Activated T-helper 1 cell treated with anti-CD3 and anti-CD28 coated beads, Interleukin-2, amount 50 U/mL, for 16 hours (primary cell): ENCODE data around the gene RIOK1.
"Not testable (repeated sequence)": the region's sequence is repeated elsewhere in the genome, so short reads cannot be mapped to it uniquely, and the experiment has no call there.

Experiments
- DNase-seq, 2 donors: peaks; one replicate each; pipeline ENCODE4 v3.0.0-alpha.2; 2020; ENCODE audit warnings: low read depth in 1 of 2, low spot score in 1 of 2

RIOK1 gene

GRCh38 chr6:7389451-7390225 is at the start of gene RIOK1, which contains the start of gene CAGE1:
Gene RIOK1 (plus strand): TSS chr6:7389808. CDS start chr6:7390003, 195 bp downstream.
Gene CAGE1 (minus strand): TSS chr6:7389742. CDS start chr6:7387173, 2,569 bp downstream.
- peak; percentile 90 for DNase-seq

DNA sequence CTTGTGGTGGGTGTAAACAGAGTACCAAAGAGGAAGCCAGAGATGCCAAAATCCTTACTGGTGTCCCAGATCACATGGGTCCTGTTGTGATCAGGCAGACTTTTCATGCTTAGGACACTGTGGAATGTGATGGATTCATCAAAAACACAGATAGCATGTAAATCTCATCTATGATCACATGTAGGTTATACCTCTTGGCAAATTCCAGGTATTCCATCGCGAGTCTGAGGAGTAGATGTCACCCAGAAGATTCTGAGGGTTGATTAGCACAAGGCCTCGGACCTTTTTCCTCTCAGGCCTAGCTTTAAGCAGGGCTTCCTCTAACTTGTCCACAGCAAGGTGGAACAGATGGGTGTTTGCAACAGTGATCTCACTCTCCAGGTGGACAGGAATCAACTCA is 48.3 kb upstream of the RIOK1 start:
- no peak for DNase-seq

- DNase-seq: no peak
These were observed 47.4 kb upstream of the RIOK1 start for GRCh38 chr6:7341989-7342742.

GRCh38 chr6:7343546-7344475 is 45.8 kb upstream of the RIOK1 start:
- no peak for DNase-seq

DNA sequence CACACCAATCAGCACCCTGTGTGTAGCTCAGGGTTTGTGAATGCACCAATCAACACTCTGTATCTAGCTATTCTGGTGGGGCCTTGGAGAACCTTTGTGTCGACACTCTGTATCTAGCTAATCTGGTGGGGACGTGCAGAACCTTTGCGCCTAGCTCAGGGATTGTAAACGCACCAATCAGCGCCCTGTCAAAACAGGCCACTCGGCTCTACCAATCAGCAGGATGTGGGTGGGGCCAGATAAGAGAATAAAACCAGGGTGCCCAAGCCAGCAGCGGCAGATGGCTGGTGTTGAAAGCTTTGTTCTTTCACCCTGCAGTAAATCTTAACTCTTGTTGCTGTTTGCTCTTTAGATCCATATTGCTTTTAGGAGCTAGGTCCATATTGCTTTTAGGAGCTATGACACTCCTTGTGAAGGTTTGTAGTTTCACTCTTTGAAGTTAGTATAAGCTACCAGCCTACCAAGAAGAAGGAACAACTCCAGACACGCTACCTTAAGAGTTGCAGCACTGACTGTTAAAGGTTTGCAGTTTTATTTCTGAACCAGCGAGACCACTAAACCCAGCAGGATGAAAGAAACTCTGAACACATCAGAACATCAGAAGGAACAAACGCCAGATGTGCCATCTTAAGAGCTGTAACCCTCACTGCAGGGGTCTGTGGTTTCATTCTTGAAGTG is 44.7 kb upstream of the RIOK1 start:
- DNase-seq: not testable (repeated sequence)

DNA sequence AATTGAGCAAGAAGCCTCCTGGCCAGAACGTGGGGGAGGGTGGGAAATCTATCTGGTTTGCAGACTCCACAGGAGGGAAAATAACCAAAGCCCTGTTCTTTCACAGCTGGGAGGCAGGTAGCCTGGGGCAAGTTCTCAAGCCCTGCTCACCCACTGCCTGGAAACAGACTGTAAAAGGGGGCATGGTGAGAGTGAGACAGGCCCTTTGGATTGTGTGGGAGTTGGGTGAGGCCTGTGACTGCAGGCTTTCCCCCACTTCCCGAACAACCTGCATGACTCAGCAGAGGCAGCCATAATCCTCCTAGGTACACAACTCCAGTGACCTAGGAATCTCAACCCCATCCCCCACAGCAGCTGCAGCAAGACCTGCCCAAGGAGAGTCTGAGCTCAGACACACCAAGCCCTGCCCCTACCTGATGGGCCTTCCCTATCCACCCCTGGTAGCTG is 42.0 kb upstream of the RIOK1 start:
- DNase-seq: not testable (repeated sequence)

DNA sequence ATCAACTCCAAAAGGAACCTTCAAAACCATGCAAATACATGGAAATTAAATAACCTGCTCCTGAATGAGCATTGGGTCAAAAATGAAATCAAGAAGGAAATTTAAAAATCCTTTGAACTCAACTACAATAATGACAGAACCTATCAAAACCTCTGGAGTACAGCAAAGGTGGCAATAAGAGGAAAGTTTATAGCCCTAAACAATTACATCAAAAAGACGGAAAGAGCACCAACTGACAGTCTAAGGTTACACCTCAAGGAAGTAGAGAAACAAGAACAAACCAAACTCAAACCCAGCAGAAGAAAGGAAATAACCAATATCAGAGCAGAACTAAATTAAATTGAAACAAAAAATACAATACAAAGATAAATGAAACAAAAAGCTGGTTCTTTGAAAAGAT is 39.0 kb upstream of the RIOK1 start:
- DNase-seq: not testable (repeated sequence)

- DNase-seq: not testable (repeated sequence)
These were observed 37.7 kb upstream of the RIOK1 start for GRCh38 chr6:7351916-7352315.

- DNase-seq: no peak
These were observed 22.2 kb upstream of the RIOK1 start for GRCh38 chr6:7367408-7367807.

- DNase-seq: no peak
These were observed 15.9 kb upstream of the RIOK1 start for GRCh38 chr6:7373739-7374138.

DNA sequence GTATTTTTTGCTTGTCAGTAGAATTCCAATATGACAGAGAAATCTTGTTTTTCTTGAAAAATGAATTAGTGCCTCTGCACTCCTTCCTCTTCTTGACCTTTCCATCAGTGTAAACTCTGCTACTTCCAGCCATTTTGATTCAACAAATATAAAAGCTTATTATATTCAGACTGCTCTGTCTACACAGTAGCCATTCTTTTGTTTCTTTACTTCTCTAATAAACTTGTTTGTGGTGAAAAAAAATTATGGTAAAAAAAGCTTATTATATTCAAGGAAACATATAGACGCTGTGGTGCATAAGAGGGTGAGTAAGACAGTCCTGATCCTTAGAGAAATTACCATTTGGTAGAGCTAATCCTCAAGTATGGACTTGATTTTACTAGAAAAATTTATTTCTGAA is 11.6 kb upstream of the RIOK1 start:
- DNase-seq: no peak

DNA sequence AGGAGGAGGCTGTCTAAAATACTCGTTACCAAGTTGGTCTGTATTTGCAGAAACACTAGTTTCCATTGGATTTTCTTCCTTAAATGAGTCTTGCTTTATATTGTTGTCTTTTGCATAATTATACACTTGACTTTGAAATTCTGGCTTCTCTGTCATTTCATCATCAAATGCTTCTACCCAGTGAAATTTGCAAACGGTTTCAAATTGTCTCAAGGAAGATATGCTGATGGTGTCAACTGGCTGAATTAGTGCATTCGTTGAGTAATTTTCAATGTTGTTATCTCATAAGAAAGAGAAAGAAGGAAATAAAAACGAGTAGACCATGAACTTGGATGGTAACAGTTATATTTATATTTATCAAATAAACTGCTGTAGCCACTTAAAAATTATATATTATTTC is 10.9 kb upstream of the RIOK1 start:
- DNase-seq: no peak

DNA sequence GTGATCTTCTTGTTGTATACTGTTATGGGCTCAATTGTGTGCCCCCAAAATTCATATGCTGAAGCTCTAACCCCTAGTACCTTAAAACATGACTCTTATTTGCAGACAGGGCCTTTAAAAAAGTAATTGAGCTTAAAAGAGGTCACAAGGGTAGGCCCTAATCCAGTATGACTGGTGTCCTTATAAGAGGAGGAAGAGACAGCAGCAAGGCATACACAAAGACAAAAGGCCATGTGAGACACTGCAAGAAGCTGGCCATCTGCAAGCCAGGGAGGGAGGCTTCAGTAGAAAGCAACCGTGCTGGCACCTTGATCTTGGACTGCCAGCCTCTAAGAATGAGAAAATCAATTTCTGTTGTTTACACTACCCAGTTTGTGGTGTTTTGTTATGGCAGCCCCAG is 8.5 kb upstream of the RIOK1 start:
- DNase-seq: no peak

- no peak for DNase-seq
These were observed 502 bp upstream of the RIOK1 start for GRCh38 chr6:7389162-7389450.

GRCh38 chr6:7390226-7390878 is 744 bp downstream of the RIOK1 start:
- no peak for DNase-seq

DNA sequence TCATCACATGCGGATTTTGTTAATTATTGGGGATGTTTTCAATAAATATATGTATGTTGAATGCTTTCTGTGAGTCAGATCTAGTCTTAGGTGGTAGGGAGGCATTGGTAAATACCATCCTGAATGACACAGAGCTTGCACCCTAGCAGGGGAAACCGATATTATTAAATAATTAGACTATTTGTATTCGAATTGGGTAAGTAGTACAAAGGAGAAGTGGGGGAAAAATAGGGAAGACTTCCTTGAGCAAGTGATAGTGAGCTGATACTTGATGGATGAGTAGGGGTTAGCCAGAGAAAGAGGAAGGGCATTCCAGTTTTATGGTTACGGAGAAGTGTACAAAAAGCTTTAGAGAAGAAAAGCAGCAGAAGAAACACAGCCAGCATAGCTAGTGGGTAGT is 1.5 kb downstream of the RIOK1 start:
- DNase-seq: no peak

DNA sequence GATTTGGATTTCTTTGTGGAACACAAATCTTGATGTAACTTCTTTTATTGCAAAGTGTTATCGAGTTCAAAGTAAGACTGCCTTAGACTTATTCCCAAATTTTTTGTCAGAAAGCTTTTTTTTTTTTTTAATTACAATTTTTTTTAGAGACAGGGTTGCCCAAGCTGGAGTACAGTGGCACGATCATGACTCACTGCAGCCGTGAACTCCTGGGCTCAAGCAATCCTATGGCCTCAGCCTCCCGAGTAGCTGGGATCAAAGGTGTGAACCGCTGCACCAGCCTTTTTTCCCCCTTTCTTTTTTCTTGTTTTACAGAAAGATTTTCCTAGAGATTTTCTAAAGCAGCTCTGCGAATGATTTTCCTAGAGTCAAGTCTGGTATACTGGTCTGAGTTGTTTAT is 2.8 kb downstream of the RIOK1 start:
- no peak for DNase-seq

- no peak for DNase-seq
These were observed 11.5 kb downstream of the RIOK1 start for GRCh38 chr6:7401075-7401474.

DNA sequence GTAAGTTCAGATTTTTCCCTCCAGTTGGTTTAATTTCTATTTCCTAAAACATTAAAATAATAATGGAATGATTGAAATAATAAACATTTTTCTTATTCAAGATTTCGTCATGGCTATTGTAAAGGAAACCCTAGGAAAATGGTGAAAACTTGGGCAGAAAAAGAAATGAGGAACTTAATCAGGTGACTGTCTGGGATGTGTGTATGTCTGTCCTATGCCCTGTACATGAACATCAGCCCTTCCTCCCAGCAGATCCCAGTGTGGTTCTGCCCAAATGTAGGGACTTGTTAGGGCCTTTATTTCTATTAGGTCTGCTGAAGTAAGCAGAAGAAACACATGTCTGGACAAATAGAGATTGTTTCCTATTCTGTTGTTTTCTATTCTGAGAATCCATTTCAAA is 13.1 kb downstream of the RIOK1 start:
- no peak for DNase-seq

DNA sequence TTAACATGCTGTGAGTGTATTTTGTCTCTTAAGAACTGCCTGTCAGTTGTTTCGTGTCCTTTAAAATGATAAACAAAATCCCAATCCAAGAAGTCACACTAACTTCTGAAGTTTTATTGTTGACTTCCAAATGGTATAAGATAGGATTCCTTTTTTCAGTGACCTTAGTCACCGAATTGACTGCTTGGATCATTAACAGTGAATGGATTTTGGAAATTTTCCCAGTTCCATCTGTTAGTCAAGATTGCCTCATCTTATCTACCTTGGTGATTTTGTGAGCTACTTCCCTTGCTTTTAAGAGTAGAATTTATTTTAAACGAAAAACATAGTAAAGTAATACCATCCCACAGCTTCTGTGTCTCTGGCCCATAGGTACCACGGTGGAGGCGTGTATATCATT is 14.9 kb downstream of the RIOK1 start:
- no peak for DNase-seq
